Measurements from ENCODE around the gene CLCA1. TPM values are rescaled to one million over a fixed set of nuclear protein-coding genes. Genes with fewer than 3 reads are reported as not detected.

The CLCA1 gene
- polyA plus RNA-seq, 1 of the 3 experiments (the other 2 are of a cell fraction): not detected

GRCh38 chr1:86489242-86489878 lies 20.6 kb downstream of the CLCA1 start:
- Histone ChIP-seq H3K9me3 (no peaks in the 10 kb centered on the region), H3F3A (replicated peaks; ENCODE audit: insufficient read depth) (no peaks in the 10 kb centered on the region), H3K27ac (ENCODE audit: low read depth in 2 of 2, low read length in 1 of 2) (no peak overlapping the region), H4K20me1 (ENCODE audit: insufficient read depth) (no peaks in the 10 kb centered on the region), H3K36me3 (replicated peaks in 1 of 2; ENCODE audit: control insufficient read depth in 1 of 2, insufficient read depth in 2 of 2, low read length in 1 of 2) (no peaks in the 10 kb centered on the region), H3K79me2 (ENCODE audit: insufficient read depth) (no peaks in the 10 kb centered on the region), H3K27me3 (ENCODE audit: insufficient read depth) (no peaks in the 10 kb centered on the region), H3K9ac (no peak overlapping the region), H2AFZ (ENCODE audit: low read depth) (no peak overlapping the region), H3K9me2 (no peaks in the 10 kb centered on the region), H3K4me2 (no peak overlapping the region), H3K4me1 (ENCODE audit: control insufficient read depth in 1 of 2, insufficient read depth in 2 of 2, low read depth in 1 of 2, low read length in 1 of 2) (no peaks in the 10 kb centered on the region; a peak in 1 of 4 replicates), H3K4me3 (ENCODE audit: low read depth in 2 of 2, low read length in 1 of 2) (no peak overlapping the region)
- TF ChIP-seq MXI1 (IDR thresholded peaks at IDR 0.05; ENCODE audit: low read depth, low read length) (no peak), REST (IDR thresholded peaks at IDR 0.05; ENCODE audit: low read depth, low read length) (no peak), RCOR1 (IDR thresholded peaks at IDR 0.05; ENCODE audit: low read length) (no peak), TCF12 (IDR thresholded peaks at IDR 0.05) (no peak), TAF1 (IDR thresholded peaks at IDR 0.05; ENCODE audit: borderline replicate concordance, low read depth, low read length) (no peak), NRF1 (IDR thresholded peaks at IDR 0.05; ENCODE audit: low read depth, low read length) (no peak), RFX5 (IDR thresholded peaks at IDR 0.05; ENCODE audit: low read length) (no peak), ZBTB33 (IDR thresholded peaks at IDR 0.05; ENCODE audit: borderline replicate concordance, low read depth) (no peak), EP300 (IDR thresholded peaks at IDR 0.05; ENCODE audit: borderline replicate concordance in 1 of 2, low read depth in 1 of 2, low read length in 1 of 2) (no peak)
- no peak for DNase-seq
- CTCF ChIA-PET: interaction anchor here (1.1 to 5.9 kb wide), 5 partner anchors 10 to 199 kb away, joined by 3 to 52 read pairs (median 4); no protein-coding TSS in a partner anchor
- 34% methylated on average over 2 of the region's 2 CpGs for WGBS (ENCODE audit: low lambda C conversion rate)
- POLR2A ChIA-PET: no interaction called here

All from SK-N-SH (cell line).